Upper lobe of left lung (tissue), 6 donors: ENCODE data around the gene GTPBP6. TPM values are rescaled to one million over a fixed set of nuclear protein-coding genes. Genes with fewer than 3 reads are reported as not detected.
A peak's percentile ranks its signal among the peaks of the same experiment; 100 is the strongest.

Experiments used
- ATAC-seq, 2 donors: fragments of 200-7000 bp; cut with Tn5 transposase; one replicate each; pipeline ENCODE4 v1.9.1; 2022; ENCODE audit warnings: mild to moderate bottlenecking in 2 of 2, moderate library complexity in 2 of 2; ENCODE audit not compliant: low FRiP score in 2 of 2
- DNase-seq, 2 donors: peaks; one replicate each; pipeline ENCODE4 v3.0.0-alpha.2; 2019 to 2020
- H3K27ac ChIP-seq, 4 donors: fragments of 200-600 bp; sonication (generic); one replicate each; pipeline ENCODE4 v1.5.1; 2016 to 2019
- H3K27me3 ChIP-seq, 4 donors: fragments of 200-600 bp; sonication (generic); one replicate each; pipeline ENCODE4 v1.5.1; 2017 to 2019
- H3K36me3 ChIP-seq, 4 donors: fragments of 200-600 bp; sonication (generic); one replicate each; pipeline ENCODE4 v1.5.1; 2016 to 2019
- H3K4me1 ChIP-seq, 4 donors: fragments of 200-600 bp; sonication (generic); one replicate each; pipeline ENCODE4 v1.5.1; 2018 to 2019
- H3K4me3 ChIP-seq, 4 donors: fragments of 200-600 bp; sonication (generic); one replicate each; pipeline ENCODE4 v1.5.1; 2017 to 2019; ENCODE audit warnings: mild to moderate bottlenecking in 2 of 4, moderate library complexity in 1 of 4
- H3K9me3 ChIP-seq, 4 donors: fragments of 200-600 bp; sonication (generic); one replicate each; pipeline ENCODE4 v1.5.1; 2018 to 2019
- EP300 ChIP-seq, 4 donors: sonication (generic); formaldehyde crosslinking; IDR thresholded peaks; one replicate each; pipeline ENCODE4 v1.5.1; 2017; ENCODE audit warnings: antibody characterized with exemption in 4 of 4, control low read depth in 2 of 4
- POLR2A ChIP-seq, 4 donors: fragments of 450-650 bp; IDR thresholded peaks; one replicate each; pipeline ENCODE4 v1.5.1; 2016 to 2017; ENCODE audit warnings: antibody characterized with exemption in 4 of 4, mild to moderate bottlenecking in 2 of 4
- POLR2AphosphoS5 ChIP-seq, 2 donors: sonication (generic); formaldehyde crosslinking; IDR thresholded peaks; one replicate each; pipeline ENCODE4 v1.5.1; 2017; ENCODE audit warnings: antibody characterized with exemption in 2 of 2
- WGBS, 2 donors: methylation state at CpG; one replicate each; pipeline ENCODE4 v1.1.5; 2017 to 2018; 5-methylcytosine and 5-hydroxymethylcytosine counted together
- total RNA-seq, 6 donors: library from RNA; depleted of rRNA in 4 of 6; stranded (reverse); fragments of >200 nt in 4 of 6; gene quantifications; one replicate each; pipeline versions ENCODE4 v1.1.0 to v1.2.1, GENCODE V29; 2016 to 2021
- TF ChIP-seq, protein P1 (sequence below), 6 experiments: fragments of 450-650 bp in 4 of 6; fragments of 200-600 bp in 2 of 6; sonication (generic) in 2 of 6; IDR thresholded peaks; one replicate each; pipeline ENCODE4 v1.5.1; 2016 to 2019; ENCODE audit warnings: antibody characterized with exemption in 6 of 6
- donor health status: DM: no; HTN: no; CAD: no; lungs with moderate emphysema.
- donor health status: DM: no; HTN: yes; CAD: no; lungs with severe emphysema.

The GTPBP6 gene
- total RNA-seq, 6 donors from 2014 or later, result 34.6 to 69.9 (median 61.0) TPM

DNA sequence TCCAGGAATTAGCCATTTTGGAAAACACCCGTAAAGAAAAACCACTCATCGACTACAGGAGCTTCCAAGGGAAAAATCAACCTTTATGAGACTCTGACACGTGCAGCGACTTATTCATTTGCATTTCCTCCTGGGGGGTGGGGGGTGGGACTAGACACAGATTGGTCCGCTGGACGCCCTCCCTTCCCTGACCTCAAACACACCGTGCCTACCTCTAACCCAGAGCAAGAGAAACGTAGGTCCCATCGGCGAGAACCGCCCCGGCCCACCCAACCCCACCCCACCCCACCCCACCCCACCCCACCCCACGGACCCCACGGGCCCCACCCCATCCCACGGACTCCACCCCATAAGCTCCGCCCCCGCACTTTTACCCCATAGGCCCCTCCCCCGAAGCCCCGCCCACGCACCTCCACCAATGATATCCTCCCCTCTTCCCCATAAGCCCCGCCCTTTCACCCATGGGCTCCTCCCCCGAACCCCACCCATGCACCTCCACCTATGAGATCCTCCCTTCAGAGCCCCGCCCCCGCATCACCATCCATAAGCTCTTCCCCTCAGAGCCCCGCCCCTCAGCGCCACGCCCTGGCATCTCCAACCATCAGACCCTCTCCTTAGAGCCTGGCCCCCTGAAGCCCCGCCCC, 1.1 kb downstream of the GTPBP6 start:
- ATAC-seq (peak in 1 of 2 donors; percentile 8), DNase-seq (peak in 1 of 2 donors; percentile 94)
- H3K36me3 ChIP-seq, result peaks cover 5 to 33% (median 25%) of the 10 kb centered on the region in 4 donors
- H3K4me1 ChIP-seq, result peaks cover 14 to 30% (median 15%) of the 10 kb centered on the region in 4 donors
- H3K9me3 ChIP-seq, result no peaks in the 10 kb centered on the region
- H3K27me3 ChIP-seq, result no peaks in the 10 kb centered on the region
- 64 to 68% methylated on average over 15 to 18 of the region's 28 CpGs for WGBS, 2 donors
- peak overlapping the region; percentile 25 to 99 (median 94) for H3K4me3 ChIP-seq
- H3K27ac ChIP-seq, result peak overlapping the region; percentile 92 to 98 (median 96)
- TF ChIP-seq EP300 (IDR thresholded peaks at IDR 0.05), result no peak
- TF ChIP-seq POLR2A (IDR thresholded peaks at IDR 0.05), result no peak
- no peak for TF ChIP-seq POLR2AphosphoS5 (IDR thresholded peaks at IDR 0.05)
- TF ChIP-seq, protein P1, sequence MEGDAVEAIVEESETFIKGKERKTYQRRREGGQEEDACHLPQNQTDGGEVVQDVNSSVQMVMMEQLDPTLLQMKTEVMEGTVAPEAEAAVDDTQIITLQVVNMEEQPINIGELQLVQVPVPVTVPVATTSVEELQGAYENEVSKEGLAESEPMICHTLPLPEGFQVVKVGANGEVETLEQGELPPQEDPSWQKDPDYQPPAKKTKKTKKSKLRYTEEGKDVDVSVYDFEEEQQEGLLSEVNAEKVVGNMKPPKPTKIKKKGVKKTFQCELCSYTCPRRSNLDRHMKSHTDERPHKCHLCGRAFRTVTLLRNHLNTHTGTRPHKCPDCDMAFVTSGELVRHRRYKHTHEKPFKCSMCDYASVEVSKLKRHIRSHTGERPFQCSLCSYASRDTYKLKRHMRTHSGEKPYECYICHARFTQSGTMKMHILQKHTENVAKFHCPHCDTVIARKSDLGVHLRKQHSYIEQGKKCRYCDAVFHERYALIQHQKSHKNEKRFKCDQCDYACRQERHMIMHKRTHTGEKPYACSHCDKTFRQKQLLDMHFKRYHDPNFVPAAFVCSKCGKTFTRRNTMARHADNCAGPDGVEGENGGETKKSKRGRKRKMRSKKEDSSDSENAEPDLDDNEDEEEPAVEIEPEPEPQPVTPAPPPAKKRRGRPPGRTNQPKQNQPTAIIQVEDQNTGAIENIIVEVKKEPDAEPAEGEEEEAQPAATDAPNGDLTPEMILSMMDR (IDR thresholded peaks at IDR 0.05), result no peak

DNA sequence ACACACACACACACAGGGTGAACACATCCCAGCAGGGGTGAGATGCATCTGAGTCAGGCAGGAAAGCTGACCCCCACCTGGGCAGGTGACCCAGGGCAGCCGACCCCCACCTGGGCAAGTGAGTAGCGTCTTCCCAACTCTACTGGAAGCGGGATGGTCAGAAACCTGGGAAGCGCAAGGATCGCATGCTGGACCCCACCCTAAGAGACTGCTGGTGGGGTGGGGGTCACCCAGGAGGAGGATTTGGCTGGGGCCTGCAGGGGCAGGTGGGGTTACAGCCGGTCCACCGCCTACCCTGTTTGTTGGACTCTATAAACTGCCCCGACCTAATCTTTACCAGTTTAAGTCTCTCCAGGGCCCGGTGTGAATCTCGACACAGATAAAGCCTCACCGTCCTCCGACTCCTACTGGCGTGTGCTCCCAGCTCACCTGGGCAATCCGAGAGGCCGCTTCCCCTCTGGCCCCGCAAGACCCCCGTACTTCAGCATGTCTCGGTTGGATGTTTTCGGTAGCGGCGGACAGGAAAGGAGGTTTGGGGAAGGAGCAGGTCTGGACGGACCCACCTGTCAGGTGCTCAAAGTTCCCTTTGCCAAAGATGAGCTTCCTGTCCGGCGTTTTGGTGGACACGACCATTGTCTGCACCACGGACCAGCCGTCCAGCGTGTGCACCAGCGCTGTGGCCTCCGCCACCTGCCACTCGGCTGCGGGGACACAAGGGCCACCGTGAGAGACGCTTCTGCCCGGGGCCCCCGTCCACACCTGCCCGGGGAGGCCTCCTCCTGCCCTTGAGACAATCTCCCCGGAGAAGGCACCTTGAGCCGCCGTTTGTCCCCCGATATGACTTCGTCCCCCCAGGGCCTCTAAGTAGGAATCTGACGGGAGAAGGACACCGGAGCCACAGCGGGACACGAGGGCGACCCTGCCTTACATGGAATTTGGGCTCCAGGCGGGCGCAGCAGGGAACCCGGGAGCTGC, 2.0 kb downstream of the GTPBP6 start:
- TF ChIP-seq, protein P1 (IDR thresholded peaks at IDR 0.05), result no peak
- TF ChIP-seq POLR2AphosphoS5 (IDR thresholded peaks at IDR 0.05) (no peak), POLR2A (IDR thresholded peaks at IDR 0.05) (no peak), EP300 (IDR thresholded peaks at IDR 0.05) (no peak)
- Histone ChIP-seq H3K4me3 (no peak overlapping the region), H3K4me1 (peaks cover 14 to 30% (median 15%) of the 10 kb centered on the region in 4 donors), H3K36me3 (peaks cover 6 to 42% (median 33%) of the 10 kb centered on the region in 4 donors), H3K27me3 (no peaks in the 10 kb centered on the region), H3K27ac (peak overlapping the region in 1 of 4 donors; percentile 97), H3K9me3 (no peaks in the 10 kb centered on the region)
- WGBS, 2 donors, result 91 to 95% methylated on average over 31 to 47 of the region's 50 CpGs
- ATAC-seq (no peak), DNase-seq (peak in 1 of 2 donors; percentile 85)

DNA sequence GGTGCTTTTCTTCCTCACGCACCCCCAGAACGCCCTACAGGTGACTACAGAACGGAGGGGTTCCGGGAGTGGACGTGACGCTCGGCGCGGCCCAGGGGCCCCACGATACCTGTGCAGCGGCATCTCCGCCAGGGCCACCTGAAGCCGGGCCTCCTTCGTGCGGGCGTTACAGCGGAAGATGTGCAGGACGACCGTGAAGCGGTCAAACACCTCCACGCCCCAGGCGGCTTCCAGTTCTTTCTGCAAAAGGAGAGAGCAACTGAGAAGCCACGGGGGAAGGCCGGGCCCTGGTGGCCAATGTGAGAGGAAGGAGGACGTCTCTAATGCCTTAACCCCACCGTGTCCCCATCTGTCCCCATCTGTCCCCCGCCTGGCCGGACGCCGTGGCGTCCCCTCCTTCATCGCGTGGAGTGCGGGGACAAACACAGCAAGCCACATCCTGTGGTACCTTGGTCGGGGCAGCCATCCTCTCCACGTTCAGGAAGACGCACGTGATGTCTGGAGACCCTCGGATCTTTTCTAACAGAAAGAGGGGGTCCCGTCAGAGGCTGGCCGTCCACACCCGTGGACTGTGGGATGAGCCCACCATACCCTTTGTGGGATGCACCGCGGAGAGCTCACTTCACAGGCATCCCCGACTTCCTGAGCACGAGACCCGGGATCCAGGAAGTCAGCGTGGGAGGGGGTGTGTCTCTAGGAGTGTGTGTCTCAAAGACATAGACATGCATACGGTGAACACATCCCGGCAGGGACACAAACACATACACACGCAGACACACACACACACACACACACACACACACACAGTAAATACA, 3.6 kb downstream of the GTPBP6 start:
- peaks cover 11 to 57% (median 46%) of the 10 kb centered on the region in 4 donors for H3K36me3 ChIP-seq
- no peak for ATAC-seq
- DNase-seq, result no peak
- WGBS, 2 donors, result 86 to 89% methylated on average over 33 to 51 of the region's 51 CpGs
- H3K27ac ChIP-seq, result no peak overlapping the region
- TF ChIP-seq EP300 (IDR thresholded peaks at IDR 0.05) (no peak), POLR2A (IDR thresholded peaks at IDR 0.05) (no peak), POLR2AphosphoS5 (IDR thresholded peaks at IDR 0.05) (no peak)
- TF ChIP-seq, protein P1 (IDR thresholded peaks at IDR 0.05), result no peak
- no peaks in the 10 kb centered on the region for H3K27me3 ChIP-seq
- H3K4me3 ChIP-seq, result no peak overlapping the region
- H3K4me1 ChIP-seq, result peaks cover 4 to 21% (median 6%) of the 10 kb centered on the region in 4 donors
- no peaks in the 10 kb centered on the region for H3K9me3 ChIP-seq

DNA sequence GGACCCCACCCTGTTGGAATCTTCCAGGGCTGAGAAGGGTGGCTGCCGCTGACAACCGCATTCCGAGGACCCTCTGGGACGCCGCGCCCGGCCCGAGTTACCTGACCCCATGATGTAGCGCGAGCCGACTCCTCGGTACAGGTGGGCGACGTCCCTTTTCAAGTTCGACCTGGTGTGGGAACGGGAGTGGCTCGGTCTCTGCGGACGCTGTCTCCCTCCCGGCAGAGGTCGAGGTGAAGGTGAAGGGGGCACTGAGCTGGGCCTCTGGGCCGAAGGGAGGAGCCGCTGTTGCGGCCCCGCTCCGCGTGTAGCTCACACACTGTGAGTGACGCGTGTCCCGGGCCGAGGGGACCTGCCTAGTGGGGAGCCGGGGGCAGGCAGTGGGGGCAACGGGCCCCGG, 4.5 kb downstream of the GTPBP6 start:
- Histone ChIP-seq H3K27me3 (no peaks in the 10 kb centered on the region), H3K36me3 (peaks cover 11 to 62% (median 51%) of the 10 kb centered on the region in 4 donors), H3K27ac (no peak overlapping the region), H3K4me1 (peaks cover 0 to 15% (median 0%) of the 10 kb centered on the region in 4 donors), H3K4me3 (no peak overlapping the region), H3K9me3 (no peaks in the 10 kb centered on the region)
- TF ChIP-seq EP300 (IDR thresholded peaks at IDR 0.05) (no peak), POLR2A (IDR thresholded peaks at IDR 0.05) (no peak), POLR2AphosphoS5 (IDR thresholded peaks at IDR 0.05) (no peak)
- TF ChIP-seq, protein P1 (IDR thresholded peaks at IDR 0.05), result no peak
- DNase-seq, result peak in 1 of 2 donors; percentile 82
- WGBS, 2 donors, result 98 to 99% methylated on average over 21 to 25 of the region's 34 CpGs
- ATAC-seq, result no peak
